Erythroblast (primary cell): ENCODE data around the gene HNRNPC.

ENCODE experiments used
- GATA1 ChIP-seq: IDR thresholded peaks from 2 replicates; pipeline ENCODE4 v1.6.1; 2011; ENCODE audit warnings: low read depth, mild to moderate bottlenecking, control low read depth, low read length, moderate library complexity
- POLR2A ChIP-seq: IDR thresholded peaks from 2 replicates; pipeline ENCODE4 v1.6.1; 2011; ENCODE audit warnings: mild to moderate bottlenecking, low read length

DNA sequence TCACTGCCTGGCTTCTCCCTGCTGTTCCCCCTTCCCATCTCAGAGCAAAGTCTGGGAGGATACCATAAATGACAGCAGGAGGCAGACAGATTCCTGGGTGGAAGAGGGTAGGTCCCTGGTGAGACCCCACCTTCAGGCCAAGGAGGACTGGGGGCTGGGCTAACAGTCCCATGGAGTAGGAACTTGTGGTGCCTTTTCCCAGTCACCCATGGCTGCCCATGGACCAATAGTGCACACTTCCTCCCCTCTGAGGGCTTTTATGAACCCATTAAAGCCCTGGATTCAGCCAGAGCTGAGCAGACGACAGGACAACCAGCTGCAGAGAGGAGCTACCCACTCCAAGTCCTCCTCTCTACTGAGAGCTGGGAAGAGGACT is 76.8 kb downstream of the HNRNPC start:
- TF ChIP-seq POLR2A (no peak), GATA1 (no peak)
